H1 (cell line): Measurements from ENCODE around the gene ZNF799. TPM values are rescaled to one million over a fixed set of nuclear protein-coding genes. Genes with fewer than 3 reads are reported as not detected.
A peak's percentile ranks its signal among the peaks of the same experiment; 100 is the strongest.

ENCODE experiments used
- CTCF ChIA-PET: fragments of 300-600 bp; sonication (Branson Sonifier 250); formaldehyde crosslinking; loops from one replicate; lab custom pipeline; 2021; ENCODE audit not compliant: partially characterized antibody; lab: Charles Lee
- POLR2A ChIA-PET: fragments of 300-600 bp; sonication (Branson Sonifier 250); formaldehyde crosslinking; loops from one replicate; lab custom pipeline; 2021; ENCODE audit warnings: inconsistent platforms; ENCODE audit not compliant: partially characterized antibody; lab: Charles Lee
- DNase-seq, 2 experiments: peaks; one replicate each; pipeline versions ENCODE4 v3.0.0 to v3.0.0-alpha.2; 2010 to 2022; ENCODE audit warnings: low spot score in 2 of 2, low read depth in 1 of 2, mixed read lengths in 1 of 2
- FAIRE-seq: peaks from 2 replicates; lab custom pipeline; 2011; peaks lifted over from hg19 to GRCh38; lab: Jason Lieb, UNC
- H2AFZ ChIP-seq: 2 replicates; pipeline ENCODE4 v1.8.1; 2012; ENCODE audit warnings: low read length, inconsistent platforms
- H2AK5ac ChIP-seq: 2 replicates; pipeline ENCODE4 v1.6.1; 2013; ENCODE audit warnings: low read depth, low read length
- H2BK120ac ChIP-seq: replicated peaks from 2 replicates; pipeline ENCODE3; 2013; ENCODE audit warnings: low read depth, low read length, inconsistent platforms
- H2BK12ac ChIP-seq: 2 replicates; pipeline ENCODE4 v1.6.1; 2013; ENCODE audit warnings: low read depth, low read length
- H2BK15ac ChIP-seq: 2 replicates; pipeline ENCODE4 v1.6.1; 2013; ENCODE audit warnings: low read length
- H2BK20ac ChIP-seq: 2 replicates; pipeline ENCODE4 v1.6.1; 2013; ENCODE audit warnings: low read length
- H2BK5ac ChIP-seq: 2 replicates; pipeline ENCODE4 v1.6.1; 2013; ENCODE audit warnings: low read depth, low read length
- H3K14ac ChIP-seq: 2 replicates; pipeline ENCODE4 v1.6.1; 2013; ENCODE audit warnings: inconsistent platforms; ENCODE audit not compliant: insufficient read length
- H3K18ac ChIP-seq: 2 replicates; pipeline ENCODE4 v1.6.1; 2013; ENCODE audit warnings: low read length; ENCODE audit errors: extremely low read depth
- H3K23ac ChIP-seq: 2 replicates; pipeline ENCODE4 v1.6.1; 2013; ENCODE audit warnings: inconsistent platforms; ENCODE audit not compliant: insufficient read length
- H3K23me2 ChIP-seq: 2 replicates; pipeline ENCODE4 v1.6.1; 2013; ENCODE audit warnings: low read depth, low read length
- H3K27ac ChIP-seq: 2 replicates; pipeline ENCODE4 v1.6.1; 2011; ENCODE audit warnings: low read depth, low read length, inconsistent platforms
- H3K27me3 ChIP-seq, 4 experiments: replicated peaks in 1 of 4; 1 replicate in 1 of 4; 2 replicates in 3 of 4; pipeline versions ENCODE4 v1.6.1 to v1.8.1; 2011 to 2013; ENCODE audit warnings: low read length in 3 of 4, mild to moderate bottlenecking in 3 of 4, inconsistent platforms in 2 of 4, mixed read lengths in 2 of 4, moderate library complexity in 1 of 4; ENCODE audit not compliant: control insufficient read depth in 3 of 4, insufficient read depth in 3 of 4; ENCODE audit errors: extremely low read depth in 1 of 4
- H3K36me3 ChIP-seq, 4 experiments: 2 replicates each; pipeline versions ENCODE4 v1.6.1 to v1.8.1; 2011 to 2013; ENCODE audit warnings: mild to moderate bottlenecking in 4 of 4, low read length in 3 of 4, moderate library complexity in 2 of 4, control low read depth in 1 of 4, inconsistent platforms in 1 of 4; ENCODE audit not compliant: insufficient read depth in 4 of 4, control insufficient read depth in 2 of 4
- H3K4ac ChIP-seq: replicated peaks from 2 replicates; pipeline ENCODE3; 2013; ENCODE audit warnings: low read length, low read depth, mixed read lengths, inconsistent platforms; ENCODE audit not compliant: insufficient read length
- H3K4me1 ChIP-seq, 4 experiments: replicated peaks in 1 of 4; 1 replicate in 1 of 4; 2 replicates in 3 of 4; pipeline versions ENCODE4 v1.6.1 to v1.8.1; 2011 to 2013; ENCODE audit warnings: low read length in 3 of 4, inconsistent platforms in 2 of 4, mixed read lengths in 1 of 4; ENCODE audit not compliant: insufficient read depth in 4 of 4, control insufficient read depth in 3 of 4
- H3K4me2 ChIP-seq, 2 experiments: 2 replicates each; pipeline versions ENCODE4 v1.6.1 to v1.8.1; 2011 to 2013; ENCODE audit warnings: low read depth in 2 of 2, low read length in 2 of 2, control low read depth in 1 of 2, inconsistent platforms in 1 of 2, mild to moderate bottlenecking in 1 of 2; ENCODE audit not compliant: insufficient read depth in 1 of 2
- H3K4me3 ChIP-seq, 4 experiments: fragments of 200-600, 300-600 bp in 1 of 4; sonication (generic), shearing (Covaris generic), sonication (Bioruptor Twin) in 1 of 4; 2 replicates each; pipeline versions ENCODE4 v1.5.1 to v1.8.1; 2011 to 2016; ENCODE audit warnings: low read length in 4 of 4, low read depth in 3 of 4, control low read depth in 2 of 4, inconsistent platforms in 2 of 4, mild to moderate bottlenecking in 2 of 4, mixed read lengths in 1 of 4, moderate library complexity in 1 of 4; ENCODE audit not compliant: insufficient read depth in 2 of 4; ENCODE audit errors: extremely low read depth in 1 of 4
- H3K56ac ChIP-seq: replicated peaks from 2 replicates; pipeline ENCODE3; 2013; ENCODE audit warnings: low read depth, mild to moderate bottlenecking, mixed read lengths, low read length, inconsistent platforms; ENCODE audit not compliant: insufficient read length
- H3K79me1 ChIP-seq: 2 replicates; pipeline ENCODE4 v1.6.1; 2013; ENCODE audit warnings: low read depth, low read length, control low read depth
- H3K79me2 ChIP-seq, 2 experiments: 2 replicates each; pipeline versions ENCODE4 v1.6.1 to v1.8.1; 2012 to 2013; ENCODE audit warnings: low read length in 2 of 2, mild to moderate bottlenecking in 2 of 2, inconsistent platforms in 1 of 2; ENCODE audit not compliant: insufficient read depth in 2 of 2, control insufficient read depth in 1 of 2
- H3K9ac ChIP-seq, 4 experiments: replicated peaks in 1 of 4; 1 replicate in 1 of 4; 2 replicates in 3 of 4; pipeline versions ENCODE4 v1.6.1 to v1.8.1; 2011 to 2013; ENCODE audit warnings: low read depth in 3 of 4, low read length in 3 of 4, control low read depth in 2 of 4, mild to moderate bottlenecking in 2 of 4, moderate library complexity in 2 of 4, inconsistent platforms in 1 of 4; ENCODE audit errors: extremely low read depth in 1 of 4
- H3K9me3 ChIP-seq, 2 experiments: 2 replicates each; pipeline versions ENCODE4 v1.6.1 to v1.8.1; 2012 to 2013; ENCODE audit warnings: mild to moderate bottlenecking in 2 of 2, moderate library complexity in 2 of 2, control low read depth in 1 of 2, inconsistent platforms in 1 of 2, low read depth in 1 of 2, low read length in 1 of 2, mixed read lengths in 1 of 2; ENCODE audit not compliant: insufficient read depth in 2 of 2
- H4K20me1 ChIP-seq, 2 experiments: replicated peaks in 1 of 2; 2 replicates each; pipeline versions ENCODE3 to v1.8.1; 2011 to 2013; ENCODE audit warnings: inconsistent platforms in 2 of 2, low read length in 2 of 2, mild to moderate bottlenecking in 1 of 2; ENCODE audit not compliant: insufficient read depth in 2 of 2, control insufficient read depth in 1 of 2
- H4K5ac ChIP-seq: 2 replicates; pipeline ENCODE4 v1.6.1; 2013; ENCODE audit warnings: low read length, low read depth, mixed read lengths, inconsistent platforms; ENCODE audit not compliant: insufficient read length
- H4K8ac ChIP-seq: 2 replicates; pipeline ENCODE4 v1.8.0; 2013; ENCODE audit warnings: mild to moderate bottlenecking, moderate library complexity, low read length, inconsistent platforms; ENCODE audit not compliant: insufficient read depth; ENCODE audit errors: extremely low read depth
- H4K91ac ChIP-seq: replicated peaks from 2 replicates; pipeline ENCODE3; 2013; ENCODE audit warnings: low read length, mixed read lengths, inconsistent platforms; ENCODE audit not compliant: insufficient read length
- PHF8 ChIP-seq: fragments of 200-600 bp; sonication (generic); conservative IDR thresholded peaks from 2 replicates; pipeline ENCODE4 v1.7.1; 2012; ENCODE audit warnings: low read depth, mild to moderate bottlenecking, inconsistent platforms, low read length, moderate library complexity
- TBP ChIP-seq: IDR thresholded peaks from 2 replicates; pipeline ENCODE4 v1.6.1; 2011; ENCODE audit warnings: low read depth, low read length, improper control_type of control experiment
- WGBS, 2 experiments: shearing (Covaris generic) in 1 of 2; methylation state at CpG; one replicate each; pipeline versions ENCODE4 v1.1.6 to v1.1.7; 2013 to 2015; ENCODE audit warnings: low lambda C conversion rate in 2 of 2, mixed read lengths in 2 of 2, inconsistent platforms in 1 of 2, low coverage in 1 of 2, missing lambda C conversion rate in 1 of 2; ENCODE audit not compliant: insufficient replicate concordance in 2 of 2, insufficient coverage in 1 of 2, insufficient read length in 1 of 2; ENCODE audit errors: extremely low coverage in 1 of 2, missing lambda C conversion rate in 1 of 2; 5-methylcytosine and 5-hydroxymethylcytosine counted together
- long read RNA-seq, 2 experiments: library from RNA in 1 of 2; library from capped mRNA in 1 of 2; stranded (forward); transcript quantifications; one replicate each; pipeline ENCODE4 v2.0.0, GENCODE V29; 2021; ENCODE audit warnings: inconsistent platforms in 1 of 2
- polyA minus RNA-seq, 3 experiments: library from RNA; depleted of rRNA, polyadenylated mRNA; stranded (reverse); fragments of >200 nt; gene quantifications; 1 replicate in 2 of 3; 2 replicates in 1 of 3; pipeline ENCODE4 v1.2.3, GENCODE V29; 2011
- polyA plus RNA-seq, 7 experiments: library from polyadenylated mRNA; depleted of rRNA in 3 of 7; stranded (reverse) in 5 of 7; unstranded in 2 of 7; fragments of >200 nt in 5 of 7; fragments of 200-250 nt in 2 of 7; gene quantifications; 1 replicate in 5 of 7; 2 replicates in 1 of 7; 4 replicates in 1 of 7; pipeline versions ENCODE4 v1.2.1 to v1.2.3, GENCODE V29; 2011 to 2013; ENCODE audit warnings: missing spikeins in 2 of 7, mixed read lengths in 2 of 7
- total RNA-seq: library from RNA; stranded (reverse); fragmentation: NEBNext Ultra II Directional; extraction: Animal tissue kit (Norgen Biotek cat#: 25700); gene quantifications from 2 replicates; pipeline ENCODE4 v1.2.1, GENCODE V29; 2021

Gene ZNF799
- total RNA-seq (3.0 and 4.2 TPM in 2 replicates), polyA plus RNA-seq (2011; rRNA removed) (0.49 and 1.00 TPM in 2 replicates), polyA minus RNA-seq (2011; rRNA and poly(A)+ RNA removed) (3.4 and 3.7 TPM in 2 replicates)
- 1.1 TPM for polyA plus RNA-seq (2011; cell fraction: cytosol; rRNA removed)
- 1.0 TPM for polyA plus RNA-seq (2011; cell fraction: nucleus; rRNA removed)
- polyA plus RNA-seq (2012, experiment 1 of 2) = 1.3 to 1.9 TPM (median 1.6 TPM) in 4 replicates
- 0.20 TPM for polyA plus RNA-seq (2012, experiment 2 of 2)
- polyA plus RNA-seq (2013, experiment 1 of 2) = 2.2 TPM
- polyA plus RNA-seq (2013, experiment 2 of 2) = 2.1 TPM
- 2.2 TPM for polyA minus RNA-seq (2011; cell fraction: cytosol; rRNA and poly(A)+ RNA removed)
- 6.3 TPM for polyA minus RNA-seq (2011; cell fraction: nucleus; rRNA and poly(A)+ RNA removed)
- long read RNA-seq, experiment 1, full-length matches to known transcripts = 2 of 3 reads
- long read RNA-seq, experiment 1, partial matches to known transcripts = 1 of 3 reads
- long read RNA-seq, experiment 1, other reads (novel, unspliced or antisense) = 0 of 3 reads
- long read RNA-seq, experiment 2, partial matches to known transcripts = 0 of 3 reads
- long read RNA-seq, experiment 2, other reads (novel, unspliced or antisense) = 0 of 3 reads

GRCh38 chr19:12400633-12401502, at the start of gene ZNF799:
Gene ZNF799 (minus strand): TSS chr19:12401271. CDS start chr19:12401070, 201 bp downstream.
- peak within 1 kb of the TSS; percentile 95; the same call in 1 of the 2 replicates for H2AFZ ChIP-seq
- H4K8ac ChIP-seq = no peak within 1 kb of the TSS
- H3K14ac ChIP-seq = no peak within 1 kb of the TSS
- no peak within 1 kb of the TSS for H4K91ac ChIP-seq
- H3K9ac ChIP-seq = peak within 1 kb of the TSS in 3 of 4 experiments; percentile 13 to 81 (median 27); a peak in 4 of 7 replicates
- no peak within 1 kb of the TSS for H2BK20ac ChIP-seq
- WGBS, 2 experiments = 2% methylated on average over 51 of the region's 71 CpGs; no CpG with 5 or more reads in 1 of the 2 experiments
- no peaks in the 10 kb centered on the region for H3K79me2 ChIP-seq
- no peaks in the 10 kb centered on the region for H3K4me1 ChIP-seq
- no peak within 1 kb of the TSS for H2BK12ac ChIP-seq
- FAIRE-seq (no peak), DNase-seq (peak; percentile 70 to 88)
- no peaks in the 10 kb centered on the region for H4K20me1 ChIP-seq
- H3K23me2 ChIP-seq = peaks cover 6% of the 10 kb centered on the region; the same call in 1 of the 2 replicates
- H3K4ac ChIP-seq = no peak within 1 kb of the TSS
- peak within 1 kb of the TSS; percentile 72 to 80 (median 76) for H3K4me3 ChIP-seq
- no peak within 1 kb of the TSS for H2BK5ac ChIP-seq
- H3K9me3 ChIP-seq = no peaks in the 10 kb centered on the region
- no peak within 1 kb of the TSS for H2AK5ac ChIP-seq
- no peak within 1 kb of the TSS for H3K56ac ChIP-seq
- H2BK120ac ChIP-seq = no peak within 1 kb of the TSS
- no peaks in the 10 kb centered on the region for H3K79me1 ChIP-seq
- H3K27me3 ChIP-seq = no peaks in the 10 kb centered on the region; a peak in 1 of 7 replicates
- H2BK15ac ChIP-seq = no peak within 1 kb of the TSS
- POLR2A ChIA-PET = interaction anchor here (0.6 to 2.4 kb wide), 8 partner anchors 12 to 245 kb away, joined by 3 to 7 read pairs (median 4); partner anchors contain the start of genes ZNF442, ZNF443, ZNF563 and ZNF625
- no peak within 1 kb of the TSS for H3K23ac ChIP-seq
- H3K27ac ChIP-seq = no peak within 1 kb of the TSS
- CTCF ChIA-PET = interaction anchor here (0.7 to 1.9 kb wide), 3 partner anchors 20 to 35 kb away, joined by 3 to 6 read pairs (median 4); partner anchors contain the start of gene ZNF442
- H3K4me2 ChIP-seq = peak within 1 kb of the TSS; percentile 79 to 97
- H3K36me3 ChIP-seq = no peaks in the 10 kb centered on the region
- H3K18ac ChIP-seq = no peak within 1 kb of the TSS; the same call in none of the 2 replicates
- H4K5ac ChIP-seq = no peak within 1 kb of the TSS
- 0 out of 2 replicates have a peak, but pooled peaks have one; percentile 29 for TF ChIP-seq TBP
- 0 out of 2 replicates have a peak, but pooled peaks have one; percentile 40 for TF ChIP-seq PHF8
